ENCODE measurements around the gene HECTD3.

DNA sequence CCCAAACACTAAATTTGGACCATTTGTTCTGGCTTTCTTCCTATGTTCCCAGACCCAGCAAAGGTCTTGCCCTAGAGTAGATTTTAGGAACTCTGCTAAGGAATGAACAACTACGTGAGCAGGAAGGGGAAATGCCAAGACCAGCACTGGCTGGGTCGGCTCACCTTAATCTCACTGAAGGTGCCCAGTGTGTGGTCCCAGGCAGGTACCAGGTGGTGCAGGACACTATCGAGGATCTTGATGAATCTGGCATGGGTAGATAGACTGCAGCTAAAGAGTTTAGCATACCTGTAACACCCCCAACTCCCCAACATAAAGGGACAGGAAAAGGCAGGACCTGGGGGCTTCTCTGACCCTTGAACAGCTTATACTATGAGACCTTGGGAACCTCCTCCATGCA is 3.0 kb downstream of the HECTD3 start:
- TF ChIP-seq, protein P1, sequence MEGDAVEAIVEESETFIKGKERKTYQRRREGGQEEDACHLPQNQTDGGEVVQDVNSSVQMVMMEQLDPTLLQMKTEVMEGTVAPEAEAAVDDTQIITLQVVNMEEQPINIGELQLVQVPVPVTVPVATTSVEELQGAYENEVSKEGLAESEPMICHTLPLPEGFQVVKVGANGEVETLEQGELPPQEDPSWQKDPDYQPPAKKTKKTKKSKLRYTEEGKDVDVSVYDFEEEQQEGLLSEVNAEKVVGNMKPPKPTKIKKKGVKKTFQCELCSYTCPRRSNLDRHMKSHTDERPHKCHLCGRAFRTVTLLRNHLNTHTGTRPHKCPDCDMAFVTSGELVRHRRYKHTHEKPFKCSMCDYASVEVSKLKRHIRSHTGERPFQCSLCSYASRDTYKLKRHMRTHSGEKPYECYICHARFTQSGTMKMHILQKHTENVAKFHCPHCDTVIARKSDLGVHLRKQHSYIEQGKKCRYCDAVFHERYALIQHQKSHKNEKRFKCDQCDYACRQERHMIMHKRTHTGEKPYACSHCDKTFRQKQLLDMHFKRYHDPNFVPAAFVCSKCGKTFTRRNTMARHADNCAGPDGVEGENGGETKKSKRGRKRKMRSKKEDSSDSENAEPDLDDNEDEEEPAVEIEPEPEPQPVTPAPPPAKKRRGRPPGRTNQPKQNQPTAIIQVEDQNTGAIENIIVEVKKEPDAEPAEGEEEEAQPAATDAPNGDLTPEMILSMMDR (IDR thresholded peaks at IDR 0.05) = no peak
- no peak for TF ChIP-seq POLR2A (IDR thresholded peaks at IDR 0.05)

All from testis (tissue), 2 donors.